GM21737 (cell line): ENCODE results near the gene PYGO2.
A peak's percentile ranks its signal among the peaks of the same experiment; 100 is the strongest.
"Not testable (repeated sequence)": the region's sequence is repeated elsewhere in the genome, so short reads cannot be mapped to it uniquely, and the experiment has no call there.

Experiments used
- ATAC-seq: cut with Tn5 transposase; IDR thresholded peaks from one replicate; pipeline ENCODE4 v1.9.1; 2021; ENCODE audit warnings: mild to moderate bottlenecking, moderate library complexity; ENCODE audit not compliant: unreplicated experiment

PYGO2 gene

GRCh38 chr1:154983776-154984466, 22.3 kb upstream of the PYGO2 start:
- no peak for ATAC-seq

- ATAC-seq = peak; percentile 97
Measured at GRCh38 chr1:154982897-154983648, 21.5 kb upstream of the PYGO2 start, which contains the start of gene FLAD1. Gene FLAD1, plus strand, starts transcription at chr1:154983344. Its CDS starts 351 bp downstream, at chr1:154983695.

- ATAC-seq = no peak
Measured at GRCh38 chr1:154982341-154982740, 20.8 kb upstream of the PYGO2 start.

- ATAC-seq = no peak
Measured at GRCh38 chr1:154978360-154978759, 16.8 kb upstream of the PYGO2 start.

- not testable (repeated sequence) for ATAC-seq
Measured at GRCh38 chr1:154977762-154978161, 16.2 kb upstream of the PYGO2 start.

GRCh38 chr1:154975409-154976059, 14.0 kb upstream of the PYGO2 start:
- no peak for ATAC-seq

- ATAC-seq = peak; percentile 41
Measured at GRCh38 chr1:154974808-154975408, 13.3 kb upstream of the PYGO2 start.

- peak; percentile 69 for ATAC-seq
Measured at GRCh38 chr1:154974102-154974807, 12.7 kb upstream of the PYGO2 start, which contains the start of gene CKS1B. Gene CKS1B, plus strand, starts transcription at chr1:154974681. Its CDS starts 65 bp downstream, at chr1:154974746.

GRCh38 chr1:154973344-154974101, 11.9 kb upstream of the PYGO2 start:
- ATAC-seq = peak; percentile 15

- ATAC-seq = no peak
Measured at GRCh38 chr1:154972517-154973343, 11.1 kb upstream of the PYGO2 start.

- ATAC-seq = no peak
Measured at GRCh38 chr1:154972213-154972516, 10.6 kb upstream of the PYGO2 start.

- ATAC-seq = no peak
Measured at GRCh38 chr1:154971341-154971998, 9.9 kb upstream of the PYGO2 start.

- no peak for ATAC-seq
Measured at GRCh38 chr1:154970631-154971340, 9.2 kb upstream of the PYGO2 start, which contains the start of gene SHC1. Gene SHC1, minus strand, starts transcription at chr1:154970747. Its CDS starts 221 bp downstream, at chr1:154970526.

GRCh38 chr1:154969860-154970452, 8.4 kb upstream of the PYGO2 start:
- ATAC-seq = no peak

GRCh38 chr1:154969246-154969645, 7.7 kb upstream of the PYGO2 start:
- ATAC-seq = no peak

- ATAC-seq = no peak
Measured at GRCh38 chr1:154968731-154969130, 7.1 kb upstream of the PYGO2 start.

GRCh38 chr1:154967331-154967950, 5.9 kb upstream of the PYGO2 start:
- ATAC-seq = no peak
